Calu3 (cell line): ENCODE data around the gene EDA. TPM values are rescaled to one million over a fixed set of nuclear protein-coding genes. Genes with fewer than 3 reads are reported as not detected.
"Not testable (repeated sequence)": the region's sequence is repeated elsewhere in the genome, so short reads cannot be mapped to it uniquely, and the experiment has no call there.

Source experiments
- BruUV-seq: library from RNA; stranded (reverse); fragments of 400-500 nt; replicated peaks from 2 replicates; lab custom pipeline; 2021; lab: Mats Ljungman, UMichigan
- CTCF ChIA-PET: fragments of 300-600 bp; sonication (Branson Sonifier 250); formaldehyde crosslinking; loops from one replicate; lab custom pipeline; 2022; ENCODE audit warnings: antibody characterized with exemption; lab: Charles Lee
- DNase-seq: peaks from one replicate; pipeline ENCODE4 v3.0.0; 2022
- H3K27ac Mint-ChIP-seq: one replicate; pipeline ENCODE4 v1.8.0; 2022; ENCODE audit warnings: mixed read lengths; ENCODE audit not compliant: unreplicated experiment
- H3K27me3 Mint-ChIP-seq: one replicate; pipeline ENCODE4 v1.8.0; 2022; ENCODE audit warnings: mixed read lengths; ENCODE audit not compliant: unreplicated experiment
- H3K36me3 Mint-ChIP-seq: one replicate; pipeline ENCODE4 v1.8.0; 2022; ENCODE audit warnings: mild to moderate bottlenecking, moderate library complexity, mixed read lengths; ENCODE audit not compliant: insufficient read depth, unreplicated experiment
- H3K4me1 Mint-ChIP-seq: one replicate; pipeline ENCODE4 v1.8.0; 2022; ENCODE audit warnings: mild to moderate bottlenecking, low read depth, mixed read lengths; ENCODE audit not compliant: unreplicated experiment
- H3K4me3 Mint-ChIP-seq: one replicate; pipeline ENCODE4 v1.8.0; 2022; ENCODE audit warnings: mild to moderate bottlenecking, low read depth, moderate library complexity, mixed read lengths; ENCODE audit not compliant: unreplicated experiment
- H3K9me3 Mint-ChIP-seq: one replicate; pipeline ENCODE4 v1.8.0; 2022; ENCODE audit warnings: low read depth, mixed read lengths; ENCODE audit not compliant: unreplicated experiment
- intact Hi-C: fragments of 100-400 bp; cut with micrococcal nuclease; formaldehyde crosslinking; loops from one replicate; pipeline ENCODE4 v1.10.0; 2022; ENCODE audit not compliant: unreplicated experiment
- total RNA-seq: library from RNA; stranded (reverse); gene quantifications from 2 replicates; pipeline ENCODE4 v1.2.3, GENCODE V29; 2022
- TF ChIP-seq, protein P1 (sequence below): fragments of 200-600 bp; IDR thresholded peaks from one replicate; pipeline ENCODE4 v1.8.0; 2022; ENCODE audit warnings: antibody characterized with exemption; ENCODE audit not compliant: unreplicated experiment

Gene EDA
- total RNA-seq, 1 experiment from 2014 or later: 5.7 TPM

DNA sequence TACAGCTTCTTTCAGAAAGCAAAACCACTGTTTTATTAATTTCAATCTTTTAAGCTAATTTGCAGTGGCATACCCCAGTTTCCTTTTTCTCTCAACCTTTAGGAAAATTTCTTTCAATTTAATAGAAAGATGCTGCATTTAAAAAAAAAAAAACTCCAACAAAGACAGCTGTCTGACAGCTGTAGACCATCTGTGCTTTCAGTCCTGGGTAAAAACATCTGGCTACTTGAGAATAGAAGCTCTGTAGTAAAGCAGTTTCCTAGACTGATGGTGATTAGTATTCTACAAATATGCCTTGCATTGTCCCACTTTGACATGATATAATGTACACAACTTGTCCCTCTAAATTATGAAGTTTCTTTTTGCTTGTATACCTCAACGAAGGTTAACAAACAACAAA lies 197.8 kb downstream of the EDA start:
- H3K4me1 Mint-ChIP-seq: no peaks in the 10 kb centered on the region
- TF ChIP-seq, protein P1, sequence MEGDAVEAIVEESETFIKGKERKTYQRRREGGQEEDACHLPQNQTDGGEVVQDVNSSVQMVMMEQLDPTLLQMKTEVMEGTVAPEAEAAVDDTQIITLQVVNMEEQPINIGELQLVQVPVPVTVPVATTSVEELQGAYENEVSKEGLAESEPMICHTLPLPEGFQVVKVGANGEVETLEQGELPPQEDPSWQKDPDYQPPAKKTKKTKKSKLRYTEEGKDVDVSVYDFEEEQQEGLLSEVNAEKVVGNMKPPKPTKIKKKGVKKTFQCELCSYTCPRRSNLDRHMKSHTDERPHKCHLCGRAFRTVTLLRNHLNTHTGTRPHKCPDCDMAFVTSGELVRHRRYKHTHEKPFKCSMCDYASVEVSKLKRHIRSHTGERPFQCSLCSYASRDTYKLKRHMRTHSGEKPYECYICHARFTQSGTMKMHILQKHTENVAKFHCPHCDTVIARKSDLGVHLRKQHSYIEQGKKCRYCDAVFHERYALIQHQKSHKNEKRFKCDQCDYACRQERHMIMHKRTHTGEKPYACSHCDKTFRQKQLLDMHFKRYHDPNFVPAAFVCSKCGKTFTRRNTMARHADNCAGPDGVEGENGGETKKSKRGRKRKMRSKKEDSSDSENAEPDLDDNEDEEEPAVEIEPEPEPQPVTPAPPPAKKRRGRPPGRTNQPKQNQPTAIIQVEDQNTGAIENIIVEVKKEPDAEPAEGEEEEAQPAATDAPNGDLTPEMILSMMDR: no peak
- peaks cover 12% of the 10 kb centered on the region for H3K9me3 Mint-ChIP-seq
- CTCF ChIA-PET: no interaction called here
- no TSS peak for BruUV-seq
- no peak overlapping the region for H3K4me3 Mint-ChIP-seq
- H3K36me3 Mint-ChIP-seq: no peaks in the 10 kb centered on the region
- intact Hi-C loops: no loop called here
- H3K27ac Mint-ChIP-seq: no peak overlapping the region
- no peak for DNase-seq
- H3K27me3 Mint-ChIP-seq: no peaks in the 10 kb centered on the region

DNA sequence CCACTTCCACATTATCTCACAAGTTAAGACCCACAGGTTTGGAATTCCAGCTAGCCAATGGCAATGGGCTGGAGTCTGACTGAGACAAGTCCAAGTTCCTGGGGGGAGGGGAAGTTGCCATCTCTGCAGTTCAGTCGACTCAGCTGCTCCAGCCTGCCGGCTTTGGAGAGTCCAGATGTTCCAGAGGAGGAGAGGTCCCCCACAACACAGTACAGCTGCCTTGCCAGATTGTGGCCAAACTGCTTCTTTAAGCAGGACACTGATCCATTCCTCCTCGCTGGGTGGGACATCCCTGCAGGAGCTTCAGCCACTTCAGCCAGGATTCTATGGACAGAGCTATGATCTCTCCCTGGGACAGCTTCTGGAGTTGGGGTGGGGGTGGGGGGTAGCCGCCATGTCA lies 199.2 kb downstream of the EDA start:
- Mint-ChIP-seq H3K4me1 (no peaks in the 10 kb centered on the region), H3K9me3 (peaks cover 10% of the 10 kb centered on the region), H3K4me3 (no peak overlapping the region), H3K27ac (no peak overlapping the region), H3K27me3 (no peaks in the 10 kb centered on the region), H3K36me3 (no peaks in the 10 kb centered on the region)
- DNase-seq: no peak
- no TSS peak for BruUV-seq
- intact Hi-C loops: no loop called here
- CTCF ChIA-PET: interaction anchor here (0.6 kb wide), 1 partner anchor 454 kb away, joined by 3 read pairs; no protein-coding TSS in a partner anchor
- TF ChIP-seq, protein P1: no peak

DNA sequence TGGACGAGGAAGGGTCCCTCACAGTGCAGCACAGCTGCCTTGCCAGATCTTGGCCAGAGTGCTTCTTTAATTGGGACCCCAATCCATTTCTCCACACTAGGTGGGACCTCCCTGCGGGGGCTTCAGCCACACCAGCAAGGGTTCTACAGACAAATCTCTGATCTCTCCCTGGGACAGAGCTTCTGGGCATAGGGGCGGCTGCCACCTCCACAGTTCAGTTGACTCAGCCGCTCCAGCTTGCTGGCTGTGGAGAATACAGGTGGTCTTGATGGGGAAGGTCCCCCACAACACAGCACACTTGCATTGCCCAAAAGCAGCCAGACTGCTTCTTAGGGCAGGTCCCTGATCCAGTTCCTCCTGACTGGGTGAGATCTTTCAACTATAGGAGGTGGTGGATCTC lies 199.6 kb downstream of the EDA start:
- no TSS peak for BruUV-seq
- CTCF ChIA-PET: interaction anchor here (0.6 kb wide), 1 partner anchor 454 kb away, joined by 3 read pairs; no protein-coding TSS in a partner anchor
- intact Hi-C loops: no loop called here
- Mint-ChIP-seq H3K9me3 (peaks cover 10% of the 10 kb centered on the region), H3K27ac (no peak overlapping the region), H3K4me3 (no peak overlapping the region), H3K36me3 (no peaks in the 10 kb centered on the region), H3K27me3 (no peaks in the 10 kb centered on the region), H3K4me1 (no peaks in the 10 kb centered on the region)
- TF ChIP-seq, protein P1: no peak
- DNase-seq: no peak

- BruUV-seq: no TSS peak
- no peak overlapping the region for H3K4me3 Mint-ChIP-seq
- no peak for DNase-seq
- no peaks in the 10 kb centered on the region for H3K36me3 Mint-ChIP-seq
- H3K27ac Mint-ChIP-seq: no peak overlapping the region
- TF ChIP-seq, protein P1: no peak
- H3K4me1 Mint-ChIP-seq: no peaks in the 10 kb centered on the region
- CTCF ChIA-PET: no interaction called here
- intact Hi-C loops: no loop called here
- no peaks in the 10 kb centered on the region for H3K9me3 Mint-ChIP-seq
- no peaks in the 10 kb centered on the region for H3K27me3 Mint-ChIP-seq
Observed at GRCh38 chrX:69844636-69845035, 228.7 kb downstream of the EDA start.

- H3K4me1 Mint-ChIP-seq, H3K9me3 Mint-ChIP-seq, BruUV-seq, H3K27ac Mint-ChIP-seq, H3K4me3 Mint-ChIP-seq, CTCF ChIA-PET, intact Hi-C loops, DNase-seq, H3K27me3 Mint-ChIP-seq, H3K36me3 Mint-ChIP-seq: not testable (repeated sequence)
Observed at GRCh38 chrX:69859999-69860398, 244.1 kb downstream of the EDA start.
